Measurements from ENCODE around the gene SRRM2. TPM values are rescaled to one million over a fixed set of nuclear protein-coding genes. Genes with fewer than 3 reads are reported as not detected.

Gene SRRM2
- total RNA-seq, 4 donors from 2014 or later: 545 to 3,500 (median 1,361) TPM

DNA sequence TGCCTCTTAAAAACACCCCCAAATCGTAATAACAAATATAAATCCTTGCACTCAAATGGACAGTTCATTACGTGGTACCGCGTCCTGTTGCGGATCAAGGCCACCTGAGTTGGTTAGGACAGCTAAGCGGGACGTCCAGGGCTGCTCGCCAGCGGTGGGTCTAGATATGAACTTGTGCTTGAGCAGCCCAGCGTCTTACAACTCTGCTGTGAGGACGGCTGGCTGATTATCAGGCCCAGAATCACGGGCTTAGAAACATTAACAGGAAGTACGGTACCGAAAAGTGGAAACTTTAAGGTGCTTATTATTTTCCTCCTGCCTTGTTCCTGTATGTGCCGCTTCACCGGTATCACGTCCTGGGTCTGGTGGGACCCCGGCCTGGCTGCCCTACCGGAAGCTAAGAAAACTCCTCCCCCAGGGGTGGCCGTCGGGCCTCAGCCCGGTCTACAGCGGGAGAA lies 832 bp upstream of the SRRM2 start:
- Histone ChIP-seq H3K9me3 (no peaks in the 10 kb centered on the region), H3K36me3 (no peaks in the 10 kb centered on the region), H3K27me3 (no peaks in the 10 kb centered on the region), H3K4me3 (peak overlapping the region; percentile 2 to 94 (median 86)), H3K27ac (peak overlapping the region; percentile 98 to 100 (median 99)), H3K4me1 (peaks cover 31 to 38% (median 33%) of the 10 kb centered on the region in 4 donors)
- peak; percentile 33 for DNase-seq
- intact Hi-C loops (cut with DNase I; ENCODE audit: low total_unique reads): no loop called here
- in situ Hi-C loops (cut with MboI; ENCODE audit: low pct_ligation_motif_present in 1 of 4, low pct_unique_long_range_greater_than_20kb in 1 of 4, low sequenced_read_pairs in 3 of 4): no loop called here
- TF ChIP-seq POLR2AphosphoS5 (IDR thresholded peaks at IDR 0.05) (no peak), EP300 (IDR thresholded peaks at IDR 0.05; ENCODE audit: low read depth) (no peak), CTCF (IDR thresholded peaks at IDR 0.05) (no peak), POLR2A (IDR thresholded peaks at IDR 0.05) (no peak)
- WGBS, 2 donors (ENCODE audit: low coverage in 1 of 2): 62 to 71% methylated on average over 1 to 23 of the region's 23 CpGs

GRCh38 chr16:2752850-2753732 lies 653 bp downstream of the SRRM2 start:
- DNase-seq: peak; percentile 87
- Histone ChIP-seq H3K27ac (peak overlapping the region; percentile 98 to 100 (median 99)), H3K36me3 (peaks cover 0 to 11% (median 5%) of the 10 kb centered on the region in 4 donors), H3K4me3 (peak overlapping the region; percentile 75 to 94 (median 86)), H3K4me1 (peaks cover 31 to 47% (median 38%) of the 10 kb centered on the region in 4 donors), H3K27me3 (no peaks in the 10 kb centered on the region), H3K9me3 (no peaks in the 10 kb centered on the region)
- TF ChIP-seq EP300 (IDR thresholded peaks at IDR 0.05; ENCODE audit: low read depth) (no peak), POLR2AphosphoS5 (IDR thresholded peaks at IDR 0.05) (no peak), POLR2A (IDR thresholded peaks at IDR 0.05) (no peak), CTCF (IDR thresholded peaks at IDR 0.05) (no peak)
- intact Hi-C loops (cut with DNase I; ENCODE audit: low total_unique reads): no loop called here
- in situ Hi-C loops (cut with MboI; ENCODE audit: low pct_ligation_motif_present in 1 of 4, low pct_unique_long_range_greater_than_20kb in 1 of 4, low sequenced_read_pairs in 3 of 4): no loop called here
- 0 to 1% methylated on average over 14 to 45 of the region's 82 CpGs for WGBS, 2 donors (ENCODE audit: low coverage in 1 of 2)

GRCh38 chr16:2753733-2754020 lies 1.2 kb downstream of the SRRM2 start:
- intact Hi-C loops (cut with DNase I; ENCODE audit: low total_unique reads) (no loop called here), in situ Hi-C loops (cut with MboI; ENCODE audit: low pct_ligation_motif_present in 1 of 4, low pct_unique_long_range_greater_than_20kb in 1 of 4, low sequenced_read_pairs in 3 of 4) (no loop called here)
- no peak for DNase-seq
- Histone ChIP-seq H3K9me3 (no peaks in the 10 kb centered on the region), H3K4me1 (peaks cover 31 to 47% (median 38%) of the 10 kb centered on the region in 4 donors), H3K27ac (peak overlapping the region; percentile 98 to 100 (median 99)), H3K4me3 (peak overlapping the region; percentile 75 to 94 (median 86)), H3K36me3 (peaks cover 0 to 17% (median 8%) of the 10 kb centered on the region in 4 donors), H3K27me3 (no peaks in the 10 kb centered on the region)
- TF ChIP-seq POLR2AphosphoS5 (IDR thresholded peaks at IDR 0.05) (no peak), POLR2A (IDR thresholded peaks at IDR 0.05) (no peak), EP300 (IDR thresholded peaks at IDR 0.05; ENCODE audit: low read depth) (no peak), CTCF (IDR thresholded peaks at IDR 0.05) (no peak)
- 0 to 1% methylated on average over 3 to 7 of the region's 7 CpGs for WGBS, 2 donors (ENCODE audit: low coverage in 1 of 2)

DNA sequence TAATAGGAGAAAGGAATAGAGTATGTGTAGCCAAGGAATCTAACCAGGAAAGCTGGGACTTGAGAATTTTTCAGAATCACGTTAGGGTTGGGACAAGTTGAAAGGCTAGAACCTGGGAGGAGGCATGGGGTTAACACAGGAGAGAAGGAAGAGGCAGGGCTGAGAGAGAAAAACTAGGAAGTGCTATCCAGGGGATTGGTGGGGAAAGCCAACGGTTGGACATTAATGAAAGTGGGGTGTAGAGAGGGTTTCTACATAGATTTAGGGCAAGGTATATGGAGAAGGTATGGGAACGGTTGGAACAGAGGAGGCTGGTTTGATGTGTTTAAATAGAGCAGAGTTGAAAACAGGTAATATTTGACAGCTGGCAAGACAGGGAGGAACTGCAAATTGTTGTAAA lies 2.7 kb downstream of the SRRM2 start:
- Histone ChIP-seq H3K36me3 (peaks cover 2 to 32% (median 18%) of the 10 kb centered on the region in 4 donors), H3K27ac (peak overlapping the region in 2 of 4 donors; percentile 27 to 100), H3K9me3 (no peaks in the 10 kb centered on the region), H3K27me3 (no peaks in the 10 kb centered on the region), H3K4me3 (peak overlapping the region in 3 of 4 donors; percentile 4 to 94 (median 83)), H3K4me1 (peaks cover 31 to 62% (median 38%) of the 10 kb centered on the region in 4 donors)
- no peak for DNase-seq
- no peak for TF ChIP-seq POLR2AphosphoS5 (IDR thresholded peaks at IDR 0.05)
- no peak for TF ChIP-seq CTCF (IDR thresholded peaks at IDR 0.05)
- no peak for TF ChIP-seq EP300 (IDR thresholded peaks at IDR 0.05; ENCODE audit: low read depth)
- TF ChIP-seq POLR2A (IDR thresholded peaks at IDR 0.05): no peak
- in situ Hi-C loops (cut with MboI; ENCODE audit: low pct_ligation_motif_present in 1 of 4, low pct_unique_long_range_greater_than_20kb in 1 of 4, low sequenced_read_pairs in 3 of 4): no loop called here
- intact Hi-C loops (cut with DNase I; ENCODE audit: low total_unique reads): no loop called here
- WGBS, 2 donors (ENCODE audit: low coverage in 1 of 2): 20 to 21% methylated on average over 3 of the region's 3 CpGs

Measured in transverse colon (tissue), 4 donors.